Activated CD4-positive, alpha-beta T cell treated with anti-CD3 and anti-CD28 coated beads, Interleukin-2, amount 10 ng/mL, durations not matched to agents 7 days and 5 days (primary cell): Measurements from ENCODE around the gene LRRN3. TPM values are rescaled to one million over a fixed set of nuclear protein-coding genes. Genes with fewer than 3 reads are reported as not detected.
"Not testable (repeated sequence)": the region's sequence is repeated elsewhere in the genome, so short reads cannot be mapped to it uniquely, and the experiment has no call there.

Source experiments
- CTCF ChIA-PET: fragments of 350-600 bp; sonication (Branson Sonifier 250); formaldehyde crosslinking; loops from one replicate; lab custom pipeline; 2021; ENCODE audit warnings: antibody characterized with exemption; lab: Charles Lee
- POLR2A ChIA-PET: fragments of 350-600 bp; sonication (Branson Sonifier 250); formaldehyde crosslinking; loops from one replicate; lab custom pipeline; 2021; ENCODE audit warnings: antibody characterized with exemption; lab: Charles Lee
- DNase-seq: peaks from one replicate; pipeline ENCODE4 v3.0.0-alpha.2; 2020
- H3K27ac Mint-ChIP-seq: one replicate; pipeline ENCODE4 v1.8.0; 2021; ENCODE audit warnings: mild to moderate bottlenecking, moderate library complexity, mixed read lengths
- H3K27me3 Mint-ChIP-seq: one replicate; pipeline ENCODE4 v1.8.0; 2021; ENCODE audit warnings: mixed read lengths
- H3K36me3 Mint-ChIP-seq: one replicate; pipeline ENCODE4 v1.8.0; 2021; ENCODE audit warnings: low read depth, mixed read lengths
- H3K4me1 Mint-ChIP-seq: one replicate; pipeline ENCODE4 v1.8.0; 2021; ENCODE audit warnings: mixed read lengths
- H3K4me3 Mint-ChIP-seq: one replicate; pipeline ENCODE4 v1.8.0; 2021; ENCODE audit warnings: mild to moderate bottlenecking, moderate library complexity, mixed read lengths
- H3K9me3 Mint-ChIP-seq: one replicate; pipeline ENCODE4 v1.8.0; 2021; ENCODE audit warnings: mixed read lengths
- total RNA-seq, 2 experiments: library from RNA; stranded (reverse); gene quantifications; one replicate each; pipeline ENCODE4 v1.2.3, GENCODE V29; 2021

The LRRN3 gene
- total RNA-seq, 2 experiments from 2014 or later: 211 to 262 TPM

GRCh38 chr7:111063166-111063565 lies 27.8 kb upstream of the LRRN3 start:
- CTCF ChIA-PET: no interaction called here
- POLR2A ChIA-PET: no interaction called here
- H3K4me1 Mint-ChIP-seq: peaks cover 8% of the 10 kb centered on the region
- no peak overlapping the region for H3K27ac Mint-ChIP-seq
- DNase-seq: no peak
- peaks cover 53% of the 10 kb centered on the region for H3K9me3 Mint-ChIP-seq
- H3K36me3 Mint-ChIP-seq: peaks cover 41% of the 10 kb centered on the region
- no peak overlapping the region for H3K4me3 Mint-ChIP-seq
- H3K27me3 Mint-ChIP-seq: no peaks in the 10 kb centered on the region

- ChIA-PET CTCF (interaction anchor here (1.0 kb wide), 1 partner anchor 13 kb away, joined by 3 read pairs; no protein-coding TSS in a partner anchor), POLR2A (no interaction called here)
- H3K27ac Mint-ChIP-seq: no peak overlapping the region
- peaks cover 35% of the 10 kb centered on the region for H3K9me3 Mint-ChIP-seq
- H3K4me3 Mint-ChIP-seq: no peak overlapping the region
- H3K27me3 Mint-ChIP-seq: no peaks in the 10 kb centered on the region
- peaks cover 25% of the 10 kb centered on the region for H3K4me1 Mint-ChIP-seq
- H3K36me3 Mint-ChIP-seq: peaks cover 35% of the 10 kb centered on the region
- DNase-seq: no peak
Observed at GRCh38 chr7:111067251-111067650, 23.7 kb upstream of the LRRN3 start.

- peaks cover 32% of the 10 kb centered on the region for H3K9me3 Mint-ChIP-seq
- POLR2A ChIA-PET: no interaction called here
- no peak overlapping the region for H3K27ac Mint-ChIP-seq
- no peaks in the 10 kb centered on the region for H3K27me3 Mint-ChIP-seq
- H3K4me3 Mint-ChIP-seq: no peak overlapping the region
- CTCF ChIA-PET: interaction anchor here (1.0 kb wide), 1 partner anchor 13 kb away, joined by 3 read pairs; no protein-coding TSS in a partner anchor
- no peak for DNase-seq
- H3K4me1 Mint-ChIP-seq: peaks cover 26% of the 10 kb centered on the region
- peaks cover 36% of the 10 kb centered on the region for H3K36me3 Mint-ChIP-seq
Observed at GRCh38 chr7:111067682-111068081, 23.2 kb upstream of the LRRN3 start.

GRCh38 chr7:111068618-111069017 lies 22.3 kb upstream of the LRRN3 start:
- CTCF ChIA-PET: no interaction called here
- Mint-ChIP-seq H3K4me3 (no peak overlapping the region), H3K27me3 (no peaks in the 10 kb centered on the region), H3K36me3 (peaks cover 36% of the 10 kb centered on the region), H3K27ac (no peak overlapping the region), H3K4me1 (peaks cover 35% of the 10 kb centered on the region), H3K9me3 (peaks cover 33% of the 10 kb centered on the region)
- DNase-seq: no peak
- POLR2A ChIA-PET: no interaction called here

GRCh38 chr7:111071556-111071955 lies 19.4 kb upstream of the LRRN3 start:
- peaks cover 44% of the 10 kb centered on the region for H3K36me3 Mint-ChIP-seq
- DNase-seq: no peak
- ChIA-PET POLR2A (no interaction called here), CTCF (no interaction called here)
- peak overlapping the region; percentile 71 for H3K27ac Mint-ChIP-seq
- H3K4me1 Mint-ChIP-seq: peaks cover 60% of the 10 kb centered on the region
- H3K27me3 Mint-ChIP-seq: no peaks in the 10 kb centered on the region
- no peak overlapping the region for H3K4me3 Mint-ChIP-seq
- peaks cover 34% of the 10 kb centered on the region for H3K9me3 Mint-ChIP-seq

GRCh38 chr7:111072658-111073057 lies 18.3 kb upstream of the LRRN3 start:
- Mint-ChIP-seq H3K36me3 (peaks cover 43% of the 10 kb centered on the region), H3K9me3 (peaks cover 26% of the 10 kb centered on the region), H3K4me1 (peaks cover 67% of the 10 kb centered on the region)
- CTCF ChIA-PET: interaction anchor here (0.6 kb wide), 2 partner anchors 37 to 50 kb away, joined by 3 to 5 read pairs; no protein-coding TSS in a partner anchor
- DNase-seq, H3K27me3 Mint-ChIP-seq, H3K27ac Mint-ChIP-seq, POLR2A ChIA-PET, H3K4me3 Mint-ChIP-seq: not testable (repeated sequence)

- peak overlapping the region; percentile 73 for H3K27ac Mint-ChIP-seq
- ChIA-PET CTCF (interaction anchor here (0.6 to 1.6 kb wide), 4 partner anchors 9 to 353 kb away, joined by 3 to 6 read pairs (median 4); no protein-coding TSS in a partner anchor), POLR2A (no interaction called here)
- H3K27me3 Mint-ChIP-seq: no peaks in the 10 kb centered on the region
- no peak for DNase-seq
- H3K4me3 Mint-ChIP-seq: no peak overlapping the region
- peaks cover 26% of the 10 kb centered on the region for H3K9me3 Mint-ChIP-seq
- H3K4me1 Mint-ChIP-seq: peaks cover 65% of the 10 kb centered on the region
- peaks cover 45% of the 10 kb centered on the region for H3K36me3 Mint-ChIP-seq
Observed at GRCh38 chr7:111074071-111074747, 16.7 kb upstream of the LRRN3 start.

- Mint-ChIP-seq H3K27ac (peak overlapping the region; percentile 73), H3K4me3 (no peak overlapping the region), H3K36me3 (peaks cover 49% of the 10 kb centered on the region), H3K4me1 (peaks cover 64% of the 10 kb centered on the region), H3K9me3 (peaks cover 28% of the 10 kb centered on the region), H3K27me3 (no peaks in the 10 kb centered on the region)
- ChIA-PET POLR2A (no interaction called here), CTCF (interaction anchor here (0.6 to 1.6 kb wide), 4 partner anchors 9 to 354 kb away, joined by 3 to 6 read pairs (median 4); no protein-coding TSS in a partner anchor)
- no peak for DNase-seq
Observed at GRCh38 chr7:111074748-111075146, 16.2 kb upstream of the LRRN3 start.

GRCh38 chr7:111075498-111075897 lies 15.4 kb upstream of the LRRN3 start:
- Mint-ChIP-seq H3K27ac (no peak overlapping the region), H3K4me1 (peaks cover 67% of the 10 kb centered on the region), H3K4me3 (no peak overlapping the region), H3K27me3 (no peaks in the 10 kb centered on the region), H3K36me3 (peaks cover 51% of the 10 kb centered on the region), H3K9me3 (peaks cover 29% of the 10 kb centered on the region)
- no peak for DNase-seq
- ChIA-PET CTCF (interaction anchor here (0.7 to 1.6 kb wide), 4 partner anchors 10 to 64 kb away, joined by 3 to 4 read pairs (median 4); no protein-coding TSS in a partner anchor), POLR2A (no interaction called here)

GRCh38 chr7:111076205-111076604 lies 14.7 kb upstream of the LRRN3 start:
- Mint-ChIP-seq H3K27me3 (no peaks in the 10 kb centered on the region), H3K4me1 (peaks cover 71% of the 10 kb centered on the region), H3K9me3 (peaks cover 29% of the 10 kb centered on the region), H3K4me3 (no peak overlapping the region), H3K27ac (peak overlapping the region; percentile 81), H3K36me3 (peaks cover 51% of the 10 kb centered on the region)
- POLR2A ChIA-PET: no interaction called here
- DNase-seq: no peak
- CTCF ChIA-PET: interaction anchor here (0.7 to 1.6 kb wide), 6 partner anchors 9 to 65 kb away, joined by 3 to 4 read pairs (median 4); no protein-coding TSS in a partner anchor

- DNase-seq: no peak
- Mint-ChIP-seq H3K4me1 (peaks cover 73% of the 10 kb centered on the region), H3K27ac (peak overlapping the region; percentile 81), H3K36me3 (peaks cover 53% of the 10 kb centered on the region), H3K27me3 (no peaks in the 10 kb centered on the region), H3K4me3 (no peak overlapping the region), H3K9me3 (peaks cover 28% of the 10 kb centered on the region)
- POLR2A ChIA-PET: no interaction called here
- CTCF ChIA-PET: interaction anchor here (1.3 to 1.6 kb wide), 3 partner anchors 15 to 46 kb away, joined by 4 read pairs; no protein-coding TSS in a partner anchor
Observed at GRCh38 chr7:111077001-111077400, 13.9 kb upstream of the LRRN3 start.

- DNase-seq: no peak
- Mint-ChIP-seq H3K9me3 (peaks cover 21% of the 10 kb centered on the region), H3K4me3 (no peak overlapping the region), H3K27ac (peak overlapping the region; percentile 91), H3K36me3 (peaks cover 39% of the 10 kb centered on the region), H3K27me3 (no peaks in the 10 kb centered on the region), H3K4me1 (peaks cover 78% of the 10 kb centered on the region)
- ChIA-PET CTCF (interaction anchor here (0.6 to 1.4 kb wide), 2 partner anchors 13 to 19 kb away, joined by 3 read pairs; no protein-coding TSS in a partner anchor), POLR2A (no interaction called here)
Observed at GRCh38 chr7:111080495-111081105, 10.3 kb upstream of the LRRN3 start.
